Measurements from ENCODE around the gene FNDC3A. TPM values are rescaled to one million over a fixed set of nuclear protein-coding genes. Genes with fewer than 3 reads are reported as not detected.

Gene FNDC3A
- total and polyA plus RNA-seq, 9 of the 15 experiments (the other 6 are each of a cell fraction or from before 2014, with no cell fraction given): 4.1 to 22.0 (median 13.5) TPM

DNA sequence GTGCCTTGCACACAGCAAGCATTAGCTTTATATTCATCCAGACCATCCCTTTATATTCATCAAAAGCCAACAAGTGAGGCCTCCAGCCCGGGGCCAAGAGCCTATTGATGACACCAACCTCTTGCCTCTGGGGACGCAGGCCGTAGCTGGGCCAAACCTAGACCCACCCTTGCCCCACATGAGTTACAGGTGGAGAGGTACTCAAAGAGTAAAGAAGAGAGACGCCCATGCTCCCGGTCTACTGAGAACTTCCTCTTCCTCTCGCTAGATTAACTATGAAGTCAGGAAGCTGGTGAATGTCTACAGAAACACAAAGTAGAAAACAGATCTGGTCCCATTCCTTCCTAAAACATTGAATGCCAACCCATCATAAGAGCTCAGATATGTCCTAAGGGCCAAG is 240.6 kb downstream of the FNDC3A start:
- CTCF ChIA-PET (ENCODE audit: low intra/inter-chr PET ratio): no interaction called here

More for the DNA sequence above, 240.6 kb downstream of the FNDC3A start:
- no peak overlapping the region for H3K27ac ChIP-seq (ENCODE audit: extremely low read depth, low read depth, low read length)
- no peaks in the 10 kb centered on the region for H3K9me1 ChIP-seq (ENCODE audit: control insufficient read depth, insufficient read depth, low read length)
- no peaks in the 10 kb centered on the region for H4K20me1 ChIP-seq (replicated peaks; ENCODE audit: control insufficient read depth, insufficient read depth, low read length)
- 34% methylated on average over 6 of the region's 6 CpGs for WGBS (ENCODE audit: insufficient coverage, low coverage, missing lambda C conversion rate)
- no peaks in the 10 kb centered on the region for H3K9me3 ChIP-seq (replicated peaks; ENCODE audit: control insufficient read depth, insufficient read depth, low read depth, low read length)
- in situ Hi-C loops (cut with MboI): no loop called here
- H2AFZ ChIP-seq (ENCODE audit: low read depth, low read length): no peak overlapping the region
- no peaks in the 10 kb centered on the region for H3K36me3 ChIP-seq (ENCODE audit: control insufficient read depth, insufficient read depth, low read length)
- no peak for TF ChIP-seq OTX1 (CRISPR knock-in tag; IDR thresholded peaks at IDR 0.05)
- TF ChIP-seq SIRT6 (IDR thresholded peaks at IDR 0.05; ENCODE audit: low read depth, low read length): no peak
- TF ChIP-seq CEBPG (CRISPR knock-in tag; IDR thresholded peaks at IDR 0.05): no peak
- TF ChIP-seq CEBPG (tag; conservative IDR thresholded peaks at IDR 0.05 in 1 of 2, IDR thresholded peaks at IDR 0.05 in 1 of 2): no peak
- TF ChIP-seq MYC (IDR thresholded peaks at IDR 0.05; ENCODE audit: low read depth, low read length): no peak
- TF ChIP-seq MYC (CRISPR knock-in tag; IDR thresholded peaks at IDR 0.05; ENCODE audit: borderline replicate concordance, low read depth): no peak
- TF ChIP-seq BMI1 (IDR thresholded peaks at IDR 0.05; ENCODE audit: low read length): no peak
- TF ChIP-seq HDAC6 (IDR thresholded peaks at IDR 0.05; ENCODE audit: low read depth, low read length): no peak
- TF ChIP-seq, protein P1, sequence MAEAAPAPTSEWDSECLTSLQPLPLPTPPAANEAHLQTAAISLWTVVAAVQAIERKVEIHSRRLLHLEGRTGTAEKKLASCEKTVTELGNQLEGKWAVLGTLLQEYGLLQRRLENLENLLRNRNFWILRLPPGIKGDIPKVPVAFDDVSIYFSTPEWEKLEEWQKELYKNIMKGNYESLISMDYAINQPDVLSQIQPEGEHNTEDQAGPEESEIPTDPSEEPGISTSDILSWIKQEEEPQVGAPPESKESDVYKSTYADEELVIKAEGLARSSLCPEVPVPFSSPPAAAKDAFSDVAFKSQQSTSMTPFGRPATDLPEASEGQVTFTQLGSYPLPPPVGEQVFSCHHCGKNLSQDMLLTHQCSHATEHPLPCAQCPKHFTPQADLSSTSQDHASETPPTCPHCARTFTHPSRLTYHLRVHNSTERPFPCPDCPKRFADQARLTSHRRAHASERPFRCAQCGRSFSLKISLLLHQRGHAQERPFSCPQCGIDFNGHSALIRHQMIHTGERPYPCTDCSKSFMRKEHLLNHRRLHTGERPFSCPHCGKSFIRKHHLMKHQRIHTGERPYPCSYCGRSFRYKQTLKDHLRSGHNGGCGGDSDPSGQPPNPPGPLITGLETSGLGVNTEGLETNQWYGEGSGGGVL (CRISPR knock-in tag; IDR thresholded peaks at IDR 0.05): no peak
- DNase-seq (ENCODE audit: extremely low read depth in 1 of 4, low spot score in 3 of 4) (no peak), ATAC-seq (no peak), FAIRE-seq (no peak)
- BruUV-seq (replicated peaks): no TSS peak
- peaks cover 3 to 12% of the 10 kb centered on the region in 2 experiments; a peak in 3 of 5 replicates for H3K4me1 ChIP-seq (replicated peaks in 1 of 2; ENCODE audit: control insufficient read depth in 2 of 2, insufficient read depth in 2 of 2, low read length in 2 of 2)
- H3K79me2 ChIP-seq (ENCODE audit: control insufficient read depth, insufficient read depth, low read length): no peaks in the 10 kb centered on the region
- H3K4me3 ChIP-seq: no peak overlapping the region
- intact Hi-C loops (cut with micrococcal nuclease): no loop called here
- no peak overlapping the region for H3K4me2 ChIP-seq (ENCODE audit: insufficient read depth, low read length)
- H3K27me3 ChIP-seq (ENCODE audit: control insufficient read depth in 2 of 2, insufficient read depth in 2 of 2, low read length in 2 of 2): peaks cover 0 to 7% of the 10 kb centered on the region in 2 experiments; a peak in 2 of 5 replicates
- H3K9ac ChIP-seq (ENCODE audit: insufficient read depth in 1 of 2, low read depth in 2 of 2, low read length in 2 of 2): no peak overlapping the region
- POLR2A ChIA-PET: interaction anchor here (0.9 kb wide), 1 partner anchor 12 kb away, joined by 3 read pairs; no protein-coding TSS in a partner anchor
